ENCODE data around the gene ARHGEF12.
A peak's percentile ranks its signal among the peaks of the same experiment; 100 is the strongest.

ARHGEF12 gene

GRCh38 chr11:120337355-120338106, 1.3 kb downstream of the ARHGEF12 start:
- Histone ChIP-seq H3K4me3 (ENCODE audit: low read length) (peak overlapping the region; percentile 99), H3K4me1 (ENCODE audit: control insufficient read depth, insufficient read depth, low read length) (peaks cover 9% of the 10 kb centered on the region)

GRCh38 chr11:120338107-120338933, 2.1 kb downstream of the ARHGEF12 start:
- Histone ChIP-seq H3K27ac (ENCODE audit: low read depth, low read length) (peak overlapping the region; percentile 94), H3K9ac (ENCODE audit: low read length) (no peak overlapping the region), H3K4me1 (ENCODE audit: control insufficient read depth, insufficient read depth, low read length) (peaks cover 9% of the 10 kb centered on the region), H3K27me3 (ENCODE audit: control insufficient read depth, insufficient read depth, low read length) (no peaks in the 10 kb centered on the region), H3K36me3 (ENCODE audit: control insufficient read depth, insufficient read depth, low read length) (no peaks in the 10 kb centered on the region), H3K4me3 (ENCODE audit: low read length) (peak overlapping the region; percentile 99)

More at GRCh38 chr11:120337355-120338106, 1.3 kb downstream of the ARHGEF12 start:
- Histone ChIP-seq H3K27ac (ENCODE audit: low read depth, low read length) (peak overlapping the region; percentile 94), H3K27me3 (ENCODE audit: control insufficient read depth, insufficient read depth, low read length) (no peaks in the 10 kb centered on the region), H3K9ac (ENCODE audit: low read length) (peak overlapping the region; percentile 92), H3K36me3 (ENCODE audit: control insufficient read depth, insufficient read depth, low read length) (no peaks in the 10 kb centered on the region)

GRCh38 chr11:120339394-120339890, 3.2 kb downstream of the ARHGEF12 start:
- no peak overlapping the region for H3K9ac ChIP-seq (ENCODE audit: low read length)
- peak overlapping the region; percentile 46 for H3K4me3 ChIP-seq (ENCODE audit: low read length)
- H3K36me3 ChIP-seq (ENCODE audit: control insufficient read depth, insufficient read depth, low read length), result no peaks in the 10 kb centered on the region
- no peaks in the 10 kb centered on the region for H3K27me3 ChIP-seq (ENCODE audit: control insufficient read depth, insufficient read depth, low read length)
- H3K4me1 ChIP-seq (ENCODE audit: control insufficient read depth, insufficient read depth, low read length), result peaks cover 12% of the 10 kb centered on the region
- no peak overlapping the region for H3K27ac ChIP-seq (ENCODE audit: low read depth, low read length)

GRCh38 chr11:120340529-120340928, 4.3 kb downstream of the ARHGEF12 start:
- H3K27me3 ChIP-seq (ENCODE audit: control insufficient read depth, insufficient read depth, low read length), result no peaks in the 10 kb centered on the region
- H3K4me1 ChIP-seq (ENCODE audit: control insufficient read depth, insufficient read depth, low read length), result peaks cover 12% of the 10 kb centered on the region
- H3K36me3 ChIP-seq (ENCODE audit: control insufficient read depth, insufficient read depth, low read length), result no peaks in the 10 kb centered on the region
- H3K9ac ChIP-seq (ENCODE audit: low read length), result no peak overlapping the region
- peak overlapping the region; percentile 51 for H3K27ac ChIP-seq (ENCODE audit: low read depth, low read length)
- H3K4me3 ChIP-seq (ENCODE audit: low read length), result no peak overlapping the region

GRCh38 chr11:120342226-120342625, 6.0 kb downstream of the ARHGEF12 start:
- no peak overlapping the region for H3K9ac ChIP-seq (ENCODE audit: low read length)
- no peaks in the 10 kb centered on the region for H3K27me3 ChIP-seq (ENCODE audit: control insufficient read depth, insufficient read depth, low read length)
- no peak overlapping the region for H3K27ac ChIP-seq (ENCODE audit: low read depth, low read length)
- H3K36me3 ChIP-seq (ENCODE audit: control insufficient read depth, insufficient read depth, low read length), result no peaks in the 10 kb centered on the region
- H3K4me3 ChIP-seq (ENCODE audit: low read length), result no peak overlapping the region
- peaks cover 21% of the 10 kb centered on the region for H3K4me1 ChIP-seq (ENCODE audit: control insufficient read depth, insufficient read depth, low read length)

- no peak overlapping the region for H3K9ac ChIP-seq (ENCODE audit: low read length)
- H3K27me3 ChIP-seq (ENCODE audit: control insufficient read depth, insufficient read depth, low read length), result no peaks in the 10 kb centered on the region
- H3K4me3 ChIP-seq (ENCODE audit: low read length), result no peak overlapping the region
- no peaks in the 10 kb centered on the region for H3K36me3 ChIP-seq (ENCODE audit: control insufficient read depth, insufficient read depth, low read length)
- no peak overlapping the region for H3K27ac ChIP-seq (ENCODE audit: low read depth, low read length)
- peaks cover 23% of the 10 kb centered on the region for H3K4me1 ChIP-seq (ENCODE audit: control insufficient read depth, insufficient read depth, low read length)
These were observed 6.5 kb downstream of the ARHGEF12 start for GRCh38 chr11:120342678-120343077.

- Histone ChIP-seq H3K4me1 (ENCODE audit: control insufficient read depth, insufficient read depth, low read length) (peaks cover 24% of the 10 kb centered on the region), H3K27me3 (ENCODE audit: control insufficient read depth, insufficient read depth, low read length) (no peaks in the 10 kb centered on the region), H3K36me3 (ENCODE audit: control insufficient read depth, insufficient read depth, low read length) (no peaks in the 10 kb centered on the region), H3K4me3 (ENCODE audit: low read length) (no peak overlapping the region), H3K9ac (ENCODE audit: low read length) (no peak overlapping the region), H3K27ac (ENCODE audit: low read depth, low read length) (no peak overlapping the region)
These were observed 7.2 kb downstream of the ARHGEF12 start for GRCh38 chr11:120343429-120343828.

- no peak overlapping the region for H3K4me3 ChIP-seq (ENCODE audit: low read length)
- no peaks in the 10 kb centered on the region for H3K36me3 ChIP-seq (ENCODE audit: control insufficient read depth, insufficient read depth, low read length)
- no peak overlapping the region for H3K27ac ChIP-seq (ENCODE audit: low read depth, low read length)
- no peak overlapping the region for H3K9ac ChIP-seq (ENCODE audit: low read length)
- H3K27me3 ChIP-seq (ENCODE audit: control insufficient read depth, insufficient read depth, low read length), result no peaks in the 10 kb centered on the region
- H3K4me1 ChIP-seq (ENCODE audit: control insufficient read depth, insufficient read depth, low read length), result peaks cover 21% of the 10 kb centered on the region
These were observed 8.2 kb downstream of the ARHGEF12 start for GRCh38 chr11:120344302-120345004.

- Histone ChIP-seq H3K27ac (ENCODE audit: low read depth, low read length) (no peak overlapping the region), H3K4me1 (ENCODE audit: control insufficient read depth, insufficient read depth, low read length) (peaks cover 19% of the 10 kb centered on the region)
These were observed 10.0 kb downstream of the ARHGEF12 start for GRCh38 chr11:120346233-120346632.

GRCh38 chr11:120350637-120351036, 14.4 kb downstream of the ARHGEF12 start:
- Histone ChIP-seq H3K4me1 (ENCODE audit: control insufficient read depth, insufficient read depth, low read length) (peaks cover 12% of the 10 kb centered on the region), H3K27ac (ENCODE audit: low read depth, low read length) (no peak overlapping the region)

More at GRCh38 chr11:120346233-120346632, 10.0 kb downstream of the ARHGEF12 start:
- Histone ChIP-seq H3K36me3 (ENCODE audit: control insufficient read depth, insufficient read depth, low read length) (no peaks in the 10 kb centered on the region), H3K27me3 (ENCODE audit: control insufficient read depth, insufficient read depth, low read length) (no peaks in the 10 kb centered on the region), H3K9ac (ENCODE audit: low read length) (no peak overlapping the region), H3K4me3 (ENCODE audit: low read length) (no peak overlapping the region)

GRCh38 chr11:120352405-120352804, 16.2 kb downstream of the ARHGEF12 start:
- Histone ChIP-seq H3K27me3 (ENCODE audit: control insufficient read depth, insufficient read depth, low read length) (no peaks in the 10 kb centered on the region), H3K36me3 (ENCODE audit: control insufficient read depth, insufficient read depth, low read length) (no peaks in the 10 kb centered on the region), H3K27ac (ENCODE audit: low read depth, low read length) (no peak overlapping the region), H3K9ac (ENCODE audit: low read length) (no peak overlapping the region), H3K4me1 (ENCODE audit: control insufficient read depth, insufficient read depth, low read length) (peaks cover 3% of the 10 kb centered on the region), H3K4me3 (ENCODE audit: low read length) (no peak overlapping the region)

More at GRCh38 chr11:120350637-120351036, 14.4 kb downstream of the ARHGEF12 start:
- Histone ChIP-seq H3K9ac (ENCODE audit: low read length) (no peak overlapping the region), H3K4me3 (ENCODE audit: low read length) (no peak overlapping the region), H3K27me3 (ENCODE audit: control insufficient read depth, insufficient read depth, low read length) (no peaks in the 10 kb centered on the region), H3K36me3 (ENCODE audit: control insufficient read depth, insufficient read depth, low read length) (no peaks in the 10 kb centered on the region)

GRCh38 chr11:120354068-120354467, 17.9 kb downstream of the ARHGEF12 start:
- Histone ChIP-seq H3K9ac (ENCODE audit: low read length) (no peak overlapping the region), H3K27ac (ENCODE audit: low read depth, low read length) (no peak overlapping the region), H3K4me3 (ENCODE audit: low read length) (no peak overlapping the region), H3K27me3 (ENCODE audit: control insufficient read depth, insufficient read depth, low read length) (no peaks in the 10 kb centered on the region), H3K36me3 (ENCODE audit: control insufficient read depth, insufficient read depth, low read length) (no peaks in the 10 kb centered on the region), H3K4me1 (ENCODE audit: control insufficient read depth, insufficient read depth, low read length) (no peaks in the 10 kb centered on the region)
